A673 (cell line): Measurements from ENCODE around the gene FOXF1. TPM values are rescaled to one million over a fixed set of nuclear protein-coding genes. Genes with fewer than 3 reads are reported as not detected.

Experiments used
- BruUV-seq: library from RNA; stranded (reverse); fragments of 400-500 nt; replicated peaks from 2 replicates; lab custom pipeline; 2021; lab: Mats Ljungman, UMichigan
- CTCF ChIA-PET: fragments of 300-600 bp; sonication (Branson Sonifier 250); formaldehyde crosslinking; loops from one replicate; lab custom pipeline; 2022; ENCODE audit warnings: antibody characterized with exemption; lab: Charles Lee
- POLR2A ChIA-PET: fragments of 300-600 bp; sonication (Branson Sonifier 250); formaldehyde crosslinking; loops from one replicate; lab custom pipeline; 2022; ENCODE audit warnings: antibody characterized with exemption; ENCODE audit not compliant: low non-redundant PET; lab: Charles Lee
- DNase-seq: peaks from one replicate; pipeline ENCODE4 v3.0.0-alpha.2; 2015; ENCODE audit warnings: low spot score
- H3K27ac ChIP-seq: fragments of 200-600 bp; sonication (generic); 2 replicates; pipeline ENCODE4 v1.5.1; 2016; ENCODE audit warnings: mixed run types, low read depth, mild to moderate bottlenecking, mixed read lengths, antibody characterized with exemption, low read length; ENCODE audit not compliant: poor library complexity, severe bottlenecking
- H3K27me3 ChIP-seq: fragments of 200-600 bp; sonication (generic); replicated peaks from 2 replicates; pipeline ENCODE4 v1.6.1; 2017; ENCODE audit warnings: mixed run types, low read depth, mild to moderate bottlenecking, mixed read lengths, antibody characterized with exemption, low read length; ENCODE audit not compliant: insufficient read depth, poor library complexity
- H3K36me3 ChIP-seq: fragments of 200-600 bp; sonication (generic); 2 replicates; pipeline ENCODE4 v1.6.1; 2016; ENCODE audit warnings: mixed run types, mild to moderate bottlenecking, mixed read lengths, antibody characterized with exemption, low read length; ENCODE audit not compliant: insufficient read depth, poor library complexity, severe bottlenecking
- H3K4me1 ChIP-seq: fragments of 200-600 bp; sonication (generic); 2 replicates; pipeline ENCODE4 v1.6.1; 2017; ENCODE audit warnings: mixed run types, mild to moderate bottlenecking, mixed read lengths, antibody characterized with exemption, low read length; ENCODE audit not compliant: insufficient read depth, poor library complexity, severe bottlenecking
- H3K4me3 ChIP-seq: fragments of 200-600 bp; sonication (generic); 2 replicates; pipeline ENCODE4 v1.5.1; 2016; ENCODE audit warnings: low read depth, mixed run types, mild to moderate bottlenecking, mixed read lengths, low read length; ENCODE audit not compliant: poor library complexity, severe bottlenecking
- H3K9me3 ChIP-seq: fragments of 200-600 bp; sonication (generic); 2 replicates; pipeline ENCODE4 v1.6.1; 2016; ENCODE audit warnings: mixed run types, low read depth, mild to moderate bottlenecking, mixed read lengths, antibody characterized with exemption, low read length; ENCODE audit not compliant: poor library complexity, severe bottlenecking
- EZH2 ChIP-seq: fragments of 200-600 bp; sonication (generic); IDR thresholded peaks from 2 replicates; pipeline ENCODE4 v1.6.1; 2017; ENCODE audit warnings: borderline replicate concordance, low read depth, mild to moderate bottlenecking, mixed read lengths, antibody characterized with exemption, low read length; ENCODE audit not compliant: poor library complexity, severe bottlenecking
- intact Hi-C: fragments of 100-400 bp; cut with micrococcal nuclease; formaldehyde crosslinking; loops from one replicate; pipeline ENCODE4 v1.10.0; 2022; ENCODE audit not compliant: unreplicated experiment
- total RNA-seq: library from RNA; stranded (reverse); gene quantifications from 2 replicates; pipeline ENCODE4 v1.2.3, GENCODE V29; 2021
- TF ChIP-seq, protein P1 (sequence below): fragments of 300-800, 200-600 bp; sonication (generic); conservative IDR thresholded peaks from 2 replicates; pipeline ENCODE4 v1.5.1; 2017; ENCODE audit warnings: low read depth, mild to moderate bottlenecking, antibody characterized with exemption, low read length, moderate library complexity, mixed read lengths

Gene FOXF1
- total RNA-seq, 1 experiment from 2014 or later: not detected

DNA sequence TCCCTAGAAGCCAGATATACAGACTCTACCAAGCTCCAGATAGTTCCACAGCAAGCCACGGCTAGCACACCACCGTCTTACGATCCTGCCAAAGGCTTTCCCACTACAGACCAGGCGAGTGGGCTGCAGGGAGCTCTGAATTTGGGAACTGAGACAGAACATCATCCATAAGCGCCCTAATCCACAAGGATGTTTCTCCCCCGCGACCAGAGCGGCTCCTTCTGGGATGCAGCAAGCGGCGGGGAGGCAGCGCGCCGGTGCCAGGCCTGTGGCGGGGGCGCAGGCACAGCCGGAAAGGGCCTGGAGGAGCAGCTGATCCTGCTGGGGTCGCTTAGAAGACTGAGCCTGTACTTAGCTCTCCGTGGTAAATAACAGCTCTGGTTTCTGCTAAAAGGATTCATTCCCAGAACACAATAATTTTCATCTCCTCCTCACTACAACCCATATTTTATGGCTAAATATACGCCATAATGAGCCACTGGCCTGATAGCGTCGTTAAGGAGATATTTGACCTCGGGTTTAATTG, 16.2 kb upstream of the FOXF1 start:
- Histone ChIP-seq H3K27ac (no peak overlapping the region), H3K36me3 (no peaks in the 10 kb centered on the region), H3K9me3 (no peaks in the 10 kb centered on the region), H3K4me3 (no peak overlapping the region), H3K27me3 (peaks cover 100% of the 10 kb centered on the region), H3K4me1 (no peaks in the 10 kb centered on the region)
- no peak for DNase-seq
- ChIA-PET CTCF (interaction anchor here (0.6 kb wide), 1 partner anchor 1249 kb away, joined by 4 read pairs; no protein-coding TSS in a partner anchor), POLR2A (no interaction called here)
- intact Hi-C loops: no loop called here
- TF ChIP-seq, protein P1, sequence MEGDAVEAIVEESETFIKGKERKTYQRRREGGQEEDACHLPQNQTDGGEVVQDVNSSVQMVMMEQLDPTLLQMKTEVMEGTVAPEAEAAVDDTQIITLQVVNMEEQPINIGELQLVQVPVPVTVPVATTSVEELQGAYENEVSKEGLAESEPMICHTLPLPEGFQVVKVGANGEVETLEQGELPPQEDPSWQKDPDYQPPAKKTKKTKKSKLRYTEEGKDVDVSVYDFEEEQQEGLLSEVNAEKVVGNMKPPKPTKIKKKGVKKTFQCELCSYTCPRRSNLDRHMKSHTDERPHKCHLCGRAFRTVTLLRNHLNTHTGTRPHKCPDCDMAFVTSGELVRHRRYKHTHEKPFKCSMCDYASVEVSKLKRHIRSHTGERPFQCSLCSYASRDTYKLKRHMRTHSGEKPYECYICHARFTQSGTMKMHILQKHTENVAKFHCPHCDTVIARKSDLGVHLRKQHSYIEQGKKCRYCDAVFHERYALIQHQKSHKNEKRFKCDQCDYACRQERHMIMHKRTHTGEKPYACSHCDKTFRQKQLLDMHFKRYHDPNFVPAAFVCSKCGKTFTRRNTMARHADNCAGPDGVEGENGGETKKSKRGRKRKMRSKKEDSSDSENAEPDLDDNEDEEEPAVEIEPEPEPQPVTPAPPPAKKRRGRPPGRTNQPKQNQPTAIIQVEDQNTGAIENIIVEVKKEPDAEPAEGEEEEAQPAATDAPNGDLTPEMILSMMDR: no peak
- peak; percentile 70 for TF ChIP-seq EZH2
- no TSS peak for BruUV-seq

DNA sequence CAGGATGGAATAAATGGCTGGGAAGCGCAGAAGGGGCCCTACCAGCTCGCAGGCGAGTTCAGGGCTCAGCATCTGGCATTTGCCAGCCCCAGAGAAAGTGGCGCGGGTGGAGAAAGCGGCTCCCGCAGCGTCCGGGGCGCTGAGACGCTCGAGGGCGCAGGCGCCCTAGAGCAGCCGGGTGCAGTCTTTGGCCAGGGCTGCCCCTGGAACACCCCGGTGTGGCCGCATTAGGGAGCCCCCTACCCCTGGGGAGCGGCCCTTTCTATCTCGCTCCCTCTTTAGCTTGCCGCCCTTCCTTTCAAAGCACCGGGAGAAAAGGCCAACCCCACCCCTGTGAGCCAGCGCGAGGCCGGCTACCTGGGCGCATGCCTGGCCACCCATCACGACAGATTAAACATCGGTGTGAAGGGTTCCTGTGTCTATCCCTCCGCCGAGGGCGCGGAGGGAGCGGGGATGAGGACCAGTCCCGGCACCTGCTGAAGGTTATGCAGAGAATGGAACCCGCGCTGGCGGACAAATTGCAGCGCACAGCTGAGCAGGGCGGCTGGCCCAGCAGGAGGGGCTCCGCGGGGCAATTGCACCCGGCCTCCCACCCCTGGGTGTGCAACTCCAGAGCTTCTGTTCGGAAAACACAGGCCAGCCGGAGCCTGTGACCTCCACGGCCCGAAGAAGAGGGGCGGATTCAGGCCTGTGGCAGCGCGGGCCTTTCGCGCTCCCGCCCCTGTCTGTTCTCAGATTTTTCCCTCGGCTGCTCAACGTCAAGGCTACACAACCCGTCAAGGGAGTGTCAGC, 15.6 kb upstream of the FOXF1 start:
- no TSS peak for BruUV-seq
- Histone ChIP-seq H3K4me1 (no peaks in the 10 kb centered on the region), H3K9me3 (no peaks in the 10 kb centered on the region), H3K4me3 (no peak overlapping the region), H3K36me3 (no peaks in the 10 kb centered on the region), H3K27me3 (peaks cover 100% of the 10 kb centered on the region), H3K27ac (no peak overlapping the region)
- ChIA-PET POLR2A (no interaction called here), CTCF (no interaction called here)
- DNase-seq: no peak
- TF ChIP-seq EZH2: peak; percentile 77
- TF ChIP-seq, protein P1: no peak
- intact Hi-C loops: no loop called here

DNA sequence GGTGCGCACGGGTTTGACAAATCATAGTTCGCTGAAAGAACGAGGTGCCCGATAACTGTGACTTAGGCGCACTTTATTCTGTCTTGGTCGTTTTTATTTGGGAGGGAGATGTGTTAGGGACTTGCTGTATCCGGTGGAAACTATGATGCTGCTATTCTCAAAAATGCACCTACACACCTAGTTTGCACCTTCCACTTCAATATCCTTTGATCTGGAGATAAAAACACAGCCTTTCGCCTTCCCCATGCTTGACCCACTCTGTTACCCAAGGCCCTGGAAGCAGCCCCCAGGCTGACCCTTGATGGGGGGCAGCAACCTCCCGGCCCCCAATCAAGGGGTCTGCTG, 15.0 kb upstream of the FOXF1 start:
- no TSS peak for BruUV-seq
- ChIA-PET POLR2A (no interaction called here), CTCF (no interaction called here)
- peak; percentile 24 for TF ChIP-seq EZH2
- TF ChIP-seq, protein P1: no peak
- intact Hi-C loops: no loop called here
- Histone ChIP-seq H3K27me3 (peaks cover 100% of the 10 kb centered on the region), H3K27ac (no peak overlapping the region), H3K4me1 (no peaks in the 10 kb centered on the region), H3K4me3 (no peak overlapping the region), H3K36me3 (no peaks in the 10 kb centered on the region), H3K9me3 (no peaks in the 10 kb centered on the region)
- DNase-seq: no peak
